H1 (cell line): Measurements from ENCODE around the gene TMEM120B. TPM values are rescaled to one million over a fixed set of nuclear protein-coding genes. Genes with fewer than 3 reads are reported as not detected.

Experiments
- CTCF ChIA-PET: fragments of 300-600 bp; sonication (Branson Sonifier 250); formaldehyde crosslinking; loops from one replicate; lab custom pipeline; 2021; ENCODE audit not compliant: partially characterized antibody; lab: Charles Lee
- POLR2A ChIA-PET: fragments of 300-600 bp; sonication (Branson Sonifier 250); formaldehyde crosslinking; loops from one replicate; lab custom pipeline; 2021; ENCODE audit warnings: inconsistent platforms; ENCODE audit not compliant: partially characterized antibody; lab: Charles Lee
- DNase-seq, 2 experiments: peaks; one replicate each; pipeline versions ENCODE4 v3.0.0 to v3.0.0-alpha.2; 2010 to 2022; ENCODE audit warnings: low spot score in 2 of 2, low read depth in 1 of 2, mixed read lengths in 1 of 2
- FAIRE-seq: peaks from 2 replicates; lab custom pipeline; 2011; peaks lifted over from hg19 to GRCh38; lab: Jason Lieb, UNC
- H2AFZ ChIP-seq: 2 replicates; pipeline ENCODE4 v1.8.1; 2012; ENCODE audit warnings: low read length, inconsistent platforms
- H2AK5ac ChIP-seq: 2 replicates; pipeline ENCODE4 v1.6.1; 2013; ENCODE audit warnings: low read depth, low read length
- H2BK120ac ChIP-seq: replicated peaks from 2 replicates; pipeline ENCODE3; 2013; ENCODE audit warnings: low read depth, low read length, inconsistent platforms
- H2BK12ac ChIP-seq: 2 replicates; pipeline ENCODE4 v1.6.1; 2013; ENCODE audit warnings: low read depth, low read length
- H2BK15ac ChIP-seq: 2 replicates; pipeline ENCODE4 v1.6.1; 2013; ENCODE audit warnings: low read length
- H2BK20ac ChIP-seq: 2 replicates; pipeline ENCODE4 v1.6.1; 2013; ENCODE audit warnings: low read length
- H2BK5ac ChIP-seq: 2 replicates; pipeline ENCODE4 v1.6.1; 2013; ENCODE audit warnings: low read depth, low read length
- H3K14ac ChIP-seq: 2 replicates; pipeline ENCODE4 v1.6.1; 2013; ENCODE audit warnings: inconsistent platforms; ENCODE audit not compliant: insufficient read length
- H3K18ac ChIP-seq: 2 replicates; pipeline ENCODE4 v1.6.1; 2013; ENCODE audit warnings: low read length; ENCODE audit errors: extremely low read depth
- H3K23ac ChIP-seq: 2 replicates; pipeline ENCODE4 v1.6.1; 2013; ENCODE audit warnings: inconsistent platforms; ENCODE audit not compliant: insufficient read length
- H3K23me2 ChIP-seq: 2 replicates; pipeline ENCODE4 v1.6.1; 2013; ENCODE audit warnings: low read depth, low read length
- H3K27ac ChIP-seq: 2 replicates; pipeline ENCODE4 v1.6.1; 2011; ENCODE audit warnings: low read depth, low read length, inconsistent platforms
- H3K27me3 ChIP-seq, 4 experiments: replicated peaks in 1 of 4; 1 replicate in 1 of 4; 2 replicates in 3 of 4; pipeline versions ENCODE4 v1.6.1 to v1.8.1; 2011 to 2013; ENCODE audit warnings: low read length in 3 of 4, mild to moderate bottlenecking in 3 of 4, inconsistent platforms in 2 of 4, mixed read lengths in 2 of 4, moderate library complexity in 1 of 4; ENCODE audit not compliant: control insufficient read depth in 3 of 4, insufficient read depth in 3 of 4; ENCODE audit errors: extremely low read depth in 1 of 4
- H3K36me3 ChIP-seq, 4 experiments: 2 replicates each; pipeline versions ENCODE4 v1.6.1 to v1.8.1; 2011 to 2013; ENCODE audit warnings: mild to moderate bottlenecking in 4 of 4, low read length in 3 of 4, moderate library complexity in 2 of 4, control low read depth in 1 of 4, inconsistent platforms in 1 of 4; ENCODE audit not compliant: insufficient read depth in 4 of 4, control insufficient read depth in 2 of 4
- H3K4ac ChIP-seq: replicated peaks from 2 replicates; pipeline ENCODE3; 2013; ENCODE audit warnings: low read length, low read depth, mixed read lengths, inconsistent platforms; ENCODE audit not compliant: insufficient read length
- H3K4me1 ChIP-seq, 4 experiments: replicated peaks in 1 of 4; 1 replicate in 1 of 4; 2 replicates in 3 of 4; pipeline versions ENCODE4 v1.6.1 to v1.8.1; 2011 to 2013; ENCODE audit warnings: low read length in 3 of 4, inconsistent platforms in 2 of 4, mixed read lengths in 1 of 4; ENCODE audit not compliant: insufficient read depth in 4 of 4, control insufficient read depth in 3 of 4
- H3K4me2 ChIP-seq, 2 experiments: 2 replicates each; pipeline versions ENCODE4 v1.6.1 to v1.8.1; 2011 to 2013; ENCODE audit warnings: low read depth in 2 of 2, low read length in 2 of 2, control low read depth in 1 of 2, inconsistent platforms in 1 of 2, mild to moderate bottlenecking in 1 of 2; ENCODE audit not compliant: insufficient read depth in 1 of 2
- H3K4me3 ChIP-seq, 4 experiments: fragments of 200-600, 300-600 bp in 1 of 4; sonication (generic), shearing (Covaris generic), sonication (Bioruptor Twin) in 1 of 4; 2 replicates each; pipeline versions ENCODE4 v1.5.1 to v1.8.1; 2011 to 2016; ENCODE audit warnings: low read length in 4 of 4, low read depth in 3 of 4, control low read depth in 2 of 4, inconsistent platforms in 2 of 4, mild to moderate bottlenecking in 2 of 4, mixed read lengths in 1 of 4, moderate library complexity in 1 of 4; ENCODE audit not compliant: insufficient read depth in 2 of 4; ENCODE audit errors: extremely low read depth in 1 of 4
- H3K56ac ChIP-seq: replicated peaks from 2 replicates; pipeline ENCODE3; 2013; ENCODE audit warnings: low read depth, mild to moderate bottlenecking, mixed read lengths, low read length, inconsistent platforms; ENCODE audit not compliant: insufficient read length
- H3K79me1 ChIP-seq: 2 replicates; pipeline ENCODE4 v1.6.1; 2013; ENCODE audit warnings: low read depth, low read length, control low read depth
- H3K79me2 ChIP-seq, 2 experiments: 2 replicates each; pipeline versions ENCODE4 v1.6.1 to v1.8.1; 2012 to 2013; ENCODE audit warnings: low read length in 2 of 2, mild to moderate bottlenecking in 2 of 2, inconsistent platforms in 1 of 2; ENCODE audit not compliant: insufficient read depth in 2 of 2, control insufficient read depth in 1 of 2
- H3K9ac ChIP-seq, 4 experiments: replicated peaks in 1 of 4; 1 replicate in 1 of 4; 2 replicates in 3 of 4; pipeline versions ENCODE4 v1.6.1 to v1.8.1; 2011 to 2013; ENCODE audit warnings: low read depth in 3 of 4, low read length in 3 of 4, control low read depth in 2 of 4, mild to moderate bottlenecking in 2 of 4, moderate library complexity in 2 of 4, inconsistent platforms in 1 of 4; ENCODE audit errors: extremely low read depth in 1 of 4
- H3K9me3 ChIP-seq, 2 experiments: 2 replicates each; pipeline versions ENCODE4 v1.6.1 to v1.8.1; 2012 to 2013; ENCODE audit warnings: mild to moderate bottlenecking in 2 of 2, moderate library complexity in 2 of 2, control low read depth in 1 of 2, inconsistent platforms in 1 of 2, low read depth in 1 of 2, low read length in 1 of 2, mixed read lengths in 1 of 2; ENCODE audit not compliant: insufficient read depth in 2 of 2
- H4K20me1 ChIP-seq, 2 experiments: replicated peaks in 1 of 2; 2 replicates each; pipeline versions ENCODE3 to v1.8.1; 2011 to 2013; ENCODE audit warnings: inconsistent platforms in 2 of 2, low read length in 2 of 2, mild to moderate bottlenecking in 1 of 2; ENCODE audit not compliant: insufficient read depth in 2 of 2, control insufficient read depth in 1 of 2
- H4K5ac ChIP-seq: 2 replicates; pipeline ENCODE4 v1.6.1; 2013; ENCODE audit warnings: low read length, low read depth, mixed read lengths, inconsistent platforms; ENCODE audit not compliant: insufficient read length
- H4K8ac ChIP-seq: 2 replicates; pipeline ENCODE4 v1.8.0; 2013; ENCODE audit warnings: mild to moderate bottlenecking, moderate library complexity, low read length, inconsistent platforms; ENCODE audit not compliant: insufficient read depth; ENCODE audit errors: extremely low read depth
- H4K91ac ChIP-seq: replicated peaks from 2 replicates; pipeline ENCODE3; 2013; ENCODE audit warnings: low read length, mixed read lengths, inconsistent platforms; ENCODE audit not compliant: insufficient read length
- KDM1A ChIP-seq: fragments of 200-600, 300-600 bp; sonication (generic); IDR thresholded peaks from 2 replicates; pipeline ENCODE4 v1.7.1; 2016; ENCODE audit warnings: mild to moderate bottlenecking, low read length, borderline replicate concordance
- POLR2A ChIP-seq, 2 experiments: IDR thresholded peaks; 1 replicate in 1 of 2; 2 replicates in 1 of 2; pipeline ENCODE4 v1.6.1; 2011; ENCODE audit warnings: low read depth in 2 of 2, low read length in 2 of 2, mild to moderate bottlenecking in 2 of 2; ENCODE audit errors: control extremely low read depth in 1 of 2
- POLR2AphosphoS5 ChIP-seq: IDR thresholded peaks from 2 replicates; pipeline ENCODE4 v1.6.1; 2011; ENCODE audit warnings: low read depth, low read length
- SIN3A ChIP-seq, 2 experiments: IDR thresholded peaks in 1 of 2; conservative IDR thresholded peaks in 1 of 2; 2 replicates each; pipeline ENCODE4 v1.6.1; 2011 to 2012; ENCODE audit warnings: low read length in 2 of 2, improper control_type of control experiment in 1 of 2, low read depth in 1 of 2, mild to moderate bottlenecking in 1 of 2
- TAF1 ChIP-seq: IDR thresholded peaks from 2 replicates; pipeline ENCODE4 v1.6.1; 2011; ENCODE audit warnings: mild to moderate bottlenecking, low read depth, low read length
- WGBS, 2 experiments: shearing (Covaris generic) in 1 of 2; methylation state at CpG; one replicate each; pipeline versions ENCODE4 v1.1.6 to v1.1.7; 2013 to 2015; ENCODE audit warnings: low lambda C conversion rate in 2 of 2, mixed read lengths in 2 of 2, inconsistent platforms in 1 of 2, low coverage in 1 of 2, missing lambda C conversion rate in 1 of 2; ENCODE audit not compliant: insufficient replicate concordance in 2 of 2, insufficient coverage in 1 of 2, insufficient read length in 1 of 2; ENCODE audit errors: extremely low coverage in 1 of 2, missing lambda C conversion rate in 1 of 2; 5-methylcytosine and 5-hydroxymethylcytosine counted together
- polyA plus RNA-seq, 7 experiments: library from polyadenylated mRNA; depleted of rRNA in 3 of 7; stranded (reverse) in 5 of 7; unstranded in 2 of 7; fragments of >200 nt in 5 of 7; fragments of 200-250 nt in 2 of 7; gene quantifications; 1 replicate in 5 of 7; 2 replicates in 1 of 7; 4 replicates in 1 of 7; pipeline versions ENCODE4 v1.2.1 to v1.2.3, GENCODE V29; 2011 to 2013; ENCODE audit warnings: missing spikeins in 2 of 7, mixed read lengths in 2 of 7
- total RNA-seq: library from RNA; stranded (reverse); fragmentation: NEBNext Ultra II Directional; extraction: Animal tissue kit (Norgen Biotek cat#: 25700); gene quantifications from 2 replicates; pipeline ENCODE4 v1.2.1, GENCODE V29; 2021

Gene TMEM120B
- total and polyA plus RNA-seq, 2 of the 8 experiments (the other 6 are each of a cell fraction or from before 2014, with no cell fraction given) = 22.0 to 29.1 TPM

DNA sequence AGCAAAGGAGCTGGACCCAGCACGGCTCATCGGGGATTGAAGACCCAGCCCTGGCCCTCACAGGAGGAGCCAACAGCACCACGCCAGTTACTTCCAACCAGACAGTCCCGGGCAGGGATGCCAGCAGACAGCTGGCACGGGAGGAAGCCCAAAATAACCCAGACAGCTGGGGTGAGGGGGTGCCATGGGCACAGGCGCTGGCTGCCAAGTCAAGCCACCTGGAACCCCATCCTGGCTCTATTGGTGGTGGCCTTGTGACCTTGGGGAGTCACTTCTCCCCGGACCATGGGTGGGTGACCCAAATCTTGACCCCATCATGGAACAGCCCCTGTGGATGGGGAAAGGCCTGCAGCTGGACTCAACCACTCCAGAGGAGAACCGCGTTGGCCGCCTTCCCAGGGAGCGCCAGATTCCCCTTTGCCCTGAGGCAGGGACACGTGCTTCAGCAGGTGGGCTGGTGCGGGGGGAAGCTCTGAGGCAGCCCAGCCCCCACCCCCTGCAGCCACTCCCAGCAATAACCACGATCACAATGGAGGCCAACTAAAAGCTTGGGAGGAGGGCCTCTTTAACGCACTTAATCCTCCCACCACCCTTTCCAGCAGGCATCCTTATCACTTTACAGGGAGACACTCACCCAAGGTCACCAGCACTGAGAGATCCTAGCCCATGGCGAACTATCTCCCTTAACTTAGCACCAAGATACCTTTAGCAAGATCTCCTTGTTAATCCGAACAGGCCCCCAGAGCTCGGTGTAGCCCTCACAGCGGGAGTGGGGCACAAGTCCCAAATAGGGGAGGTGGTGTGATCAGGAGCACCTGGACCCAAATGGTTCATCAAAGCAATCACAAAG is 85.6 kb downstream of the TMEM120B start:
- Histone ChIP-seq H3K4me2 (peak overlapping the region; percentile 66 to 92; a peak in 3 of 4 replicates), H2BK5ac (peak overlapping the region; percentile 84), H3K79me1 (0 out of 2 replicates have a peak, but pooled peaks cover 6% of the 10 kb centered on the region), H3K23ac (no peak overlapping the region), H3K4me1 (peaks cover 11 to 34% (median 19%) of the 10 kb centered on the region in 4 experiments), H2BK15ac (no peak overlapping the region; the same call in 1 of the 2 replicates), H3K4ac (peak overlapping the region; percentile 5), H3K56ac (no peak overlapping the region), H3K9me3 (no peaks in the 10 kb centered on the region), H4K20me1 (peaks cover 6 to 13% of the 10 kb centered on the region in 2 experiments), H3K27me3 (no peaks in the 10 kb centered on the region), H4K8ac (no peak overlapping the region), H3K23me2 (peaks cover 25% of the 10 kb centered on the region; the same call in 1 of the 2 replicates), H3K79me2 (peaks cover 0 to 38% of the 10 kb centered on the region in 2 experiments; a peak in 2 of 4 replicates), H3K4me3 (peak overlapping the region in 3 of 4 experiments; percentile 14 to 47 (median 32); a peak in 3 of 8 replicates), H3K9ac (no peak overlapping the region), H4K5ac (no peak overlapping the region), H2BK120ac (no peak overlapping the region), H3K14ac (no peak overlapping the region), H3K27ac (no peak overlapping the region), H3K18ac (peak overlapping the region; percentile 89; the same call in 1 of the 2 replicates), H2AFZ (no peak overlapping the region), H4K91ac (no peak overlapping the region), H2BK20ac (no peak overlapping the region), H3K36me3 (peaks cover 0 to 16% (median 3%) of the 10 kb centered on the region in 4 experiments; a peak in 4 of 8 replicates), H2BK12ac (peak overlapping the region; percentile 50; the same call in 1 of the 2 replicates), H2AK5ac (no peak overlapping the region)
- ChIA-PET CTCF (interaction anchor here (0.8 to 18.2 kb wide), 7 partner anchors 10 to 256 kb away, joined by 3 to 363 read pairs (median 114); partner anchors contain the start of genes PSMD9 and SETD1B), POLR2A (interaction anchor here (0.9 to 34.9 kb wide), 13 partner anchors 2 to 256 kb away, joined by 3 to 958 read pairs (median 4); partner anchors contain the start of genes PSMD9, RHOF and SETD1B)
- DNase-seq = no peak
- FAIRE-seq = no peak
- WGBS, 2 experiments = 77% methylated on average over 18 of the region's 19 CpGs; no CpG with 5 or more reads in 1 of the 2 experiments
- TF ChIP-seq KDM1A (no peak), POLR2A (IDR thresholded peaks at IDR 0.05; ENCODE audit: control extremely low read depth in 1 of 2, low read depth in 2 of 2, low read length in 2 of 2) (peak in 1 of 2 experiments; percentile 45; a peak in 2 of 3 replicates), POLR2AphosphoS5 (peak; percentile 17; the same call in 1 of the 2 replicates), TAF1 (0 out of 2 replicates have a peak, but pooled peaks have one; percentile 22), SIN3A (conservative IDR thresholded peaks at IDR 0.05 in 1 of 2, IDR thresholded peaks at IDR 0.05 in 1 of 2; ENCODE audit: low read depth in 1 of 2, low read length in 2 of 2) (peak in 1 of 2 experiments; percentile 43; a peak in 1 of 4 replicates)
